GM19463 (cell line): Measurements from ENCODE around the gene EIF5A2.
"Not testable (repeated sequence)": the region's sequence is repeated elsewhere in the genome, so short reads cannot be mapped to it uniquely, and the experiment has no call there.

Experiments
- ATAC-seq: cut with Tn5 transposase; IDR thresholded peaks from one replicate; pipeline ENCODE4 v1.9.1; 2021; ENCODE audit warnings: mild to moderate bottlenecking, moderate library complexity; ENCODE audit not compliant: unreplicated experiment

The EIF5A2 gene

GRCh38 chr3:170897199-170897598 is 11.2 kb downstream of the EIF5A2 start:
- not testable (repeated sequence) for ATAC-seq

DNA sequence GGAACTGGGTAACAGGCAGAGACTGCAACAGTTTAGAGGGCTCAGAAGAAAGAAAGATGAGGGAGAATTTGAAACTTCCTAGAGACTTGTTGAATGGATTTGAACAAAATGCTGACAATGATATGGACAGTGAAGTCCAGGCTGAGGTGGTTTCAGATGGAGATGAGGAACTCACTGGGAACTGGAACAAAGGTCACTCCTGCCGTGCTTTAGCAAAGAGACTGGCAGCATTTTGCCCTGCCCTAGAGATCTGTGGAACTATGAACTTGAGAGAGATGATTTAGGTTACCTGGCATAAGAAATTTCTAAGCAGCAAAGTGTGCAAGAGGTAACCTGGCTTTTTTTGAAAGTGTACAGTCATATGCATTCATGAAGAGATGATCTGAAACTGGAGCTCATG is 11.7 kb downstream of the EIF5A2 start:
- no peak for ATAC-seq

- not testable (repeated sequence) for ATAC-seq
Observed at GRCh38 chr3:170896333-170896732, 12.1 kb downstream of the EIF5A2 start.

DNA sequence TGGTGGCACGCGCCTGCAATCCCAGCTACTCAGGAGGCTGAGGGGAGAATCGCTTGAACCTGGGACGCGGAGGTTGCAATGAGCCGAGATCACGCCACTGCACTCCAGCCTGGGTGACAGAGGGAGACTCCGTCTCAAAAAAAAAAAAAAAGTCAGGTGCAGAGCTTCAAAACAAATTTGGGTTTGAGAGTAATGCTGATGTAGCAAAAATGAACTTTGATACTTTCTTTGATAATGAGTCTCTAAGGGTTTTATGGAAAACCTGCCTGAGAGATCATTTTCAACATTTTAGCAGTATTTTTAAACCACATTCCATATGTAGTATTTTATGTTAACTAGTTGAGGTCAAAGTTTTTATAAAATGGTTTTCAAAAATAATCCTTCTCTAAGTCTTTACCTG is 14.5 kb downstream of the EIF5A2 start:
- no peak for ATAC-seq

DNA sequence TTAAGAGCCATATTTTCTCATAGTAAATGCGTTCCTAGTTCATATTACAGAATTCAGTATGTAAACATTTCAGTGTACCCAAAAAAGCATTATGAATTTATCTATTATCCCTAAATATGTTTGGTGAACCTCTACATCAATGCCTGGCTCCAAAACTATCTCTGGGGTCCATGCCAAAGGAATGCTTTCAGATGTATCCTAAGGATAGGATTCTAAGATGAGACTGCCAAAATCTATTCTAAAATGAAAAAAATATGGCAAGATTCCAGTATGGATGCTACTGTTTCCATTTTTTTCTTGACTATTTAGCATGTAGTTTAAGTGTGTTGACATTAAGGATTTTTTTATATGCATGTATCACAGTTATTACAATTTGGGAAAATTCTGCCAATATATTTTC is 18.8 kb downstream of the EIF5A2 start:
- ATAC-seq, result no peak

- ATAC-seq, result no peak
Observed at GRCh38 chr3:170889132-170889531, 19.3 kb downstream of the EIF5A2 start.

GRCh38 chr3:170884109-170884930 is 24.1 kb downstream of the EIF5A2 start:
- ATAC-seq, result not testable (repeated sequence)

DNA sequence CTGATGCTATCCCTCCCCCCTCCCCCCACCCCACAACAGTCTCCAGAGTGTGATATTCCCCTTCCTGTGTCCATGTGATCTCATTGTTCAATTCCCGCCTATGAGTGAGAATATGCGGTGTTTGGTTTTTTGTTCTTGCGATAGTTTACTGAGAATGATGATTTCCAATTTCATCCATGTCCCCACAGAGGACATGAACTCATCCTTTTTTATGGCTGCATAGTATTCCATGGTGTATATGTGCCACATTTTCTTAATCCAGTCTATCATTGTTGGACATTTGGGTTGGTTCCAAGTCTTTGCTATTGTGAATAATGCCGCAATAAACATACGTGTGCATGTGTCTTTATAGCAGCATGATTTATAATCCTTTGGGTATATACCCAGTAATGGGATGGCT is 29.7 kb downstream of the EIF5A2 start:
- not testable (repeated sequence) for ATAC-seq

DNA sequence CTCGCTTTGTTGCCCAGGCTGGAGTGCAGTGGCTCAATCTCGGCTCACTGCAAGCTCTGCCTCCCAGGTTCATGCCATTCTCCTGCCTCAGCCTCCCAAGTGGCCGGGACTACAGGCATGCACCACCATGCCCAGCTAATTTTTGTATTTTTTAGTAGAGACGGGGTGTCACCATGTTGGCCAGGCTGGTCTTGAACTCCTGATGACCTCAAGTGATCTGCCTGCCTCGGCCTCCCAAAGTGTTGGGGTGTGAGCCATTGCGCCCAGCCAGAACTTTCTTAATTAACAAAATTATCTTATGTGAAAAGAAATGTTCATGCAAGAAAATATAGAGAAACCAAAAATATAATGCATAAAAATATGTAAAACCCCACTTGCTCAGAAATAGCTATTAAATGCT is 31.1 kb downstream of the EIF5A2 start:
- not testable (repeated sequence) for ATAC-seq

GRCh38 chr3:170876537-170876936 is 31.9 kb downstream of the EIF5A2 start:
- no peak for ATAC-seq

GRCh38 chr3:170869645-170870593 is 38.5 kb downstream of the EIF5A2 start, which contains the start of gene RPL22L1:
Gene RPL22L1, minus strand, starts transcription at chr3:170870195. Its CDS starts 28 bp downstream, at chr3:170870167.
- ATAC-seq, result peak; percentile 98

DNA sequence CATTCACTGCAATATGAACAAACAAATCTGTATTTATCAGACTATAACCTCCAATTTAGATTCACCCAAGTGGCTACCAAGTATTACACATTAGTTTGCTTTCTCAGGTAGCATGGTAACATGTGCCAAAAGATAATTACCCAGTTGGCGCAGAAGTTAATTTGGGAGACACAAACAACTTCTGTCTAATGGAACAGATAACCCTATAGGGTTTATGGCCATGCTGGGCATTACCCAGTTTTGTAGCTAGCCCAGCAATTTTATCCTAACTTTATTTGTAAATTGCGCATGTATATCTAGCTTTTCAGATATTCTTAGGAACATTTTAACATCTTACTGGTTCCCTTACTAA is 39.2 kb downstream of the EIF5A2 start:
- ATAC-seq, result no peak

- no peak for ATAC-seq
Observed at GRCh38 chr3:170868577-170869238, 39.7 kb downstream of the EIF5A2 start.

DNA sequence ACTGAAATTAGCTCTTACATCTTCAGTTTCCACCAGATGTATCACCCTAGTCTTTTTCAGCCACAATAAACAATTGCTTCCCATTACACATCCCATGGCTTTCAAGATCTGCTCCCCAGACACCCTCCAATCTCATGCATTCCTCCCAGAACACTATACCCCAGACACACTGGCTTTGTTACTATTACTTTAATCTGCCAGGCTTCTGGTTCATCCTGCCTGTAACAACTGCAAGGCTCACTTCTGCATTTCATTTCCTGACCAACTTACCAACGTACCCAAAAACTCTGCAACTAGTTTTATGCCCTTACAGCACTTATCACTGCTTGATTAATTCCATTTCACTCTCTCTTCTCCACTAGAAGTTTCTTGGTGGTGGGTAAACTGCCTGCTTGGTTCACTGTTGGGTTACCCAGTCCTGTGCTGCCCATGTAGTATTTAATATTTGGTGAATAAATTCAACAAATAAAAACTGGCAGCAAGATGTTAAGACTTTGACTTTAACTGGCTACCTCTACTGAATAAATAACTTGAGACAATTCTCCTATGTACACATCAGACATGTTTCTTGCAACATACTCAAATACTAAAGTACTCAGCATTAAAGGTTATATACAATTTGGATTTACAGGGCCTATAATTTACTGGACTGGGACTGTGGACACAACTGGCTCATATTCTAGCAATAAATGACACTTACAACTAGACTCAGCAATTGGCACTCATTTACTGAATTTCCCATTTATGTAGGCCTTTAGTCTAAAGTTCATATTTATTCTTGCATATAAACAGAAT is 41.1 kb downstream of the EIF5A2 start:
- ATAC-seq, result no peak

DNA sequence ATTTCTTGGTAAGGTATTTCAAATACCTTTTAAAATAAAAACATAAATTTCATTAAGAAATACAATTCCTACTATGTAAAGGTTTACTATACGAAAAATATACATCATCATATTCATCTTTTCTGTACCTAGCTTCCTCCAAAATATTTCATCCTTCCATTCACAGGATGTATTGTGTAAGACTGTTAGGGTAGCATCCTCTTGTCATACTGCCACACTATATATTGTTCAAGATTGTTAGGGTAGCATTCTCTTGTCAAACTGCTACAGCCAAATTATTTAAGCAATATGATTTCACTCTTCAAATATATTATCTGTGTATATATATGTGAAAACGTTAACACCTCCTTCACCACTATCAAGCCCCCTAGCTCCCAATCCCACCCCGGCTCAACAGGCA is 41.9 kb downstream of the EIF5A2 start:
- no peak for ATAC-seq

DNA sequence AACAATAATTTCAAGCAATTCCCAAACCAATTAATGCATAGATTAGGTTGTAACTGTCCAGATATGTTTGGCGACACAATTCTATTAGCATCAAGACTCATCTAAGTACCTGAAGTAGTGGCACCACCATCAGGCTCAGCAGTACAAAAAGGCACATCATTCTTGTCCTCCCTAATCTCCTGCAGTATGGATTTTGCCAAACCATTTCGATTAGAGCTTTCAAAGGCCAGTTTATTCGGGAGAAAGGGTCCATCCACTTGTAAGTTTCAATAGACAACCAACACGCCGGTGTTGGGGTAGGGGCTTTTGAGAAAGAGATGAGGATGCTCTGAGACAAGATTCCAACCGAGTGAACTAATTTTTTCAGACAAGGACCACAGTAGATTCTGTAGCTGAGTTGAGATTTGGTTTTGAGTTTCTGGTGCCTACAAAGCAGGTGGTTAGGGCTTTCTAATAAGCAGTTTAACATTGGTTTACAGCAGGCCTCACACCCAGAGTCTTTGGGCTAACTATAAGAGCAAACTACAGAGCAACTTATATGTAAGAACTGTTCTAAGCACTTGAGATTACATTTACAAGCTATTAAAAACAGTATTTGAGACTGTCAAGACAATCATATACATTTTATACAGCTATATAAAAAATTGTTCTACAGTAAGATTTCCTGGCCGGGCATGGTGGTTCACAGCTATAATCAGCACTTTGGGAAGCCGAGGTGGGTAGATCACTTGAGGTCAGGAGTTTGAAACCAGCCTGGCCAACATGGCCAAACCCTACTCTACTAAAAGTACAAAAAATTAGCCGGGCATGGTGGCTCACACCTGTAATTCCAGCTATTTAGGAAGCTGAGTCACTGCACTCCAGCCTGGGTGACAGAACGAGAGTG is 43.0 kb downstream of the EIF5A2 start:
- no peak for ATAC-seq

DNA sequence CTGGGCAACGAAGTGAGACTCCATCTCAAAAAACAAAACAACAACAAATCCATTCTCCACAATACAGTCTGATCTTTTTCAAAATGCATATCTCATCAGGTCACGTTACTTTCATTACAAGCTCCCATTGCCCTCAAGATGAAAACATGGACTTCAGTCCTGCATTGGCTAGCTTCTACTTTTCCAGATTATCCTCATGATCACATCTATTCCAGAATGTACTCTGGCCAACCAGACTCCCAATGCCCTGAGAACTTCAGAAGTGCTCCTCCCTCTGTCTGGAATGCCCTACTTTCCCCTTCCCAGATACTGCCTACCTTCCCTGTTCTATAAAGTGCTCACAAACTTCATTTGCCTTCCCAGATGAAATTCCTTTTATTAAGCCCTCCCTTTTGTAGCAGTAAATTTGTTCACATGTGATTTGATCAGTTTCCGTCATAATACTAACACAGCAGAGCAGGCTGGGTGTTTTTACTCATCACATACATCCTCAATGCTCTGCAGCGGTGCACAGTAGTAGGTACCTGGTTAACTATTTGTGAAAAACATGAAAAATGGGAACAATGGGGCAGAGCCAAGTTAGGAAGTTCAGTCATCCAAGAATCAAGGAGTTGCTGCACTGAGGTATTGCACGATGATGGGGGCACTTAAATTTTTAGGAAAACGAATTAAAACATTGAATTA is 43.8 kb downstream of the EIF5A2 start:
- ATAC-seq, result no peak

- no peak for ATAC-seq
Observed at GRCh38 chr3:170863816-170864215, 44.6 kb downstream of the EIF5A2 start.
